ENCODE data around the gene SLC19A1. TPM values are rescaled to one million over a fixed set of nuclear protein-coding genes. Genes with fewer than 3 reads are reported as not detected.

The SLC19A1 gene
- polyA plus RNA-seq, 1 of the 3 experiments (the other 2 are of a cell fraction), result 15.0 TPM

DNA sequence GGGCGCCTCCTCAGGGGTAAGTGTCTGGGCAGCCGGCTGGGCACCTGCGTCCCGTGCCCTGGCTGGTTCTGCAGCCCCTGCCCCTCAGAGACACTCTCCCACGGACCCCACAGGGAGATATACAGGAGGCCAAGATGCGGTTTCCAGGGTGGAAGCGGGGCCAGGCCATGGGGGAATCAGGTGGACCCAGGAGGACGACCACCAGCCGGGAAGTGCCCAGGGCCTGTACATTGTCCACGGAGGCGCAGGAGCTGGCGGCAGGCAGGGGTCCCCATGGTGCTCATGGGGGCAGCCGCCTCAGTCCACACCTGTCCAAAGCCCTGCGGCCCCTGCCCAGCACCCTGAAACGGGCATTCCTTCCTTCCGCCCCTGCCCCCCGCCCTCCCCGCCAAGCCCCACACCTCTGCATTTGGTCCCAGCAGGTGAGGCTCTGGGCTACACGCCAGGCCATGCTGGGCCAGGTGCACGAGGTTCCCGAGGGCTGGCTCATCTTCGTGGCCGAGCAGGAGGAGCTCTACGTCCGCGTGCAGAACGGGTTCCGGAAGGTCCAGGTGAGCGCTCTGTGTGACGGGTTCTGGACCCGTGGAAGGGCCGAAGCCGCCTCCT, 36.7 kb downstream of the SLC19A1 start:
- no peak overlapping the region for H3K4me3 ChIP-seq (ENCODE audit: low read depth in 2 of 2, low read length in 1 of 2)
- TF ChIP-seq TEAD4 (IDR thresholded peaks at IDR 0.05; ENCODE audit: borderline replicate concordance, insufficient read depth) (no peak), MAX (IDR thresholded peaks at IDR 0.05; ENCODE audit: low read depth) (no peak), FOXM1 (IDR thresholded peaks at IDR 0.05; ENCODE audit: low read depth) (no peak), EZH2phosphoT487 (IDR thresholded peaks at IDR 0.05; ENCODE audit: borderline replicate concordance, low read depth) (no peak), MXI1 (IDR thresholded peaks at IDR 0.05; ENCODE audit: low read depth, low read length) (no peak), RCOR1 (IDR thresholded peaks at IDR 0.05; ENCODE audit: low read length) (no peak), NRF1 (IDR thresholded peaks at IDR 0.05; ENCODE audit: low read depth, low read length) (no peak), PBX3 (IDR thresholded peaks at IDR 0.05) (no peak)
- TF ChIP-seq, protein P1, sequence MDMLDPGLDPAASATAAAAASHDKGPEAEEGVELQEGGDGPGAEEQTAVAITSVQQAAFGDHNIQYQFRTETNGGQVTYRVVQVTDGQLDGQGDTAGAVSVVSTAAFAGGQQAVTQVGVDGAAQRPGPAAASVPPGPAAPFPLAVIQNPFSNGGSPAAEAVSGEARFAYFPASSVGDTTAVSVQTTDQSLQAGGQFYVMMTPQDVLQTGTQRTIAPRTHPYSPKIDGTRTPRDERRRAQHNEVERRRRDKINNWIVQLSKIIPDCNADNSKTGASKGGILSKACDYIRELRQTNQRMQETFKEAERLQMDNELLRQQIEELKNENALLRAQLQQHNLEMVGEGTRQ (IDR thresholded peaks at IDR 0.05; ENCODE audit: borderline replicate concordance, low read depth, low read length), result no peak
- no peak for DNase-seq
- no peak overlapping the region for H2AFZ ChIP-seq (ENCODE audit: low read depth)
- no peaks in the 10 kb centered on the region for H3K9me2 ChIP-seq
- H3K79me2 ChIP-seq (ENCODE audit: insufficient read depth), result no peaks in the 10 kb centered on the region
- ChIA-PET CTCF (interaction anchor here (0.8 to 0.9 kb wide), 2 partner anchors 9 kb away, joined by 3 read pairs; no protein-coding TSS in a partner anchor), POLR2A (interaction anchor here (0.9 kb wide), 1 partner anchor 14 kb away, joined by 3 read pairs; no protein-coding TSS in a partner anchor)
- peaks cover 9% of the 10 kb centered on the region for H3F3A ChIP-seq (replicated peaks; ENCODE audit: insufficient read depth)
- no peak overlapping the region for H3K9ac ChIP-seq
- H3K27ac ChIP-seq (ENCODE audit: low read depth in 2 of 2, low read length in 1 of 2), result no peak overlapping the region
- no peaks in the 10 kb centered on the region for H3K9me3 ChIP-seq
- peaks cover 0 to 3% of the 10 kb centered on the region in 2 experiments for H3K36me3 ChIP-seq (replicated peaks in 1 of 2; ENCODE audit: control insufficient read depth in 1 of 2, insufficient read depth in 2 of 2, low read length in 1 of 2)
- no peaks in the 10 kb centered on the region for H3K27me3 ChIP-seq (ENCODE audit: insufficient read depth)
- H3K4me1 ChIP-seq (ENCODE audit: control insufficient read depth in 1 of 2, insufficient read depth in 2 of 2, low read depth in 1 of 2, low read length in 1 of 2), result no peaks in the 10 kb centered on the region; a peak in 1 of 4 replicates
- H4K20me1 ChIP-seq (ENCODE audit: insufficient read depth), result no peaks in the 10 kb centered on the region
- no peak overlapping the region for H3K4me2 ChIP-seq
- WGBS (ENCODE audit: low lambda C conversion rate), result 90% methylated on average over 9 of the region's 33 CpGs

DNA sequence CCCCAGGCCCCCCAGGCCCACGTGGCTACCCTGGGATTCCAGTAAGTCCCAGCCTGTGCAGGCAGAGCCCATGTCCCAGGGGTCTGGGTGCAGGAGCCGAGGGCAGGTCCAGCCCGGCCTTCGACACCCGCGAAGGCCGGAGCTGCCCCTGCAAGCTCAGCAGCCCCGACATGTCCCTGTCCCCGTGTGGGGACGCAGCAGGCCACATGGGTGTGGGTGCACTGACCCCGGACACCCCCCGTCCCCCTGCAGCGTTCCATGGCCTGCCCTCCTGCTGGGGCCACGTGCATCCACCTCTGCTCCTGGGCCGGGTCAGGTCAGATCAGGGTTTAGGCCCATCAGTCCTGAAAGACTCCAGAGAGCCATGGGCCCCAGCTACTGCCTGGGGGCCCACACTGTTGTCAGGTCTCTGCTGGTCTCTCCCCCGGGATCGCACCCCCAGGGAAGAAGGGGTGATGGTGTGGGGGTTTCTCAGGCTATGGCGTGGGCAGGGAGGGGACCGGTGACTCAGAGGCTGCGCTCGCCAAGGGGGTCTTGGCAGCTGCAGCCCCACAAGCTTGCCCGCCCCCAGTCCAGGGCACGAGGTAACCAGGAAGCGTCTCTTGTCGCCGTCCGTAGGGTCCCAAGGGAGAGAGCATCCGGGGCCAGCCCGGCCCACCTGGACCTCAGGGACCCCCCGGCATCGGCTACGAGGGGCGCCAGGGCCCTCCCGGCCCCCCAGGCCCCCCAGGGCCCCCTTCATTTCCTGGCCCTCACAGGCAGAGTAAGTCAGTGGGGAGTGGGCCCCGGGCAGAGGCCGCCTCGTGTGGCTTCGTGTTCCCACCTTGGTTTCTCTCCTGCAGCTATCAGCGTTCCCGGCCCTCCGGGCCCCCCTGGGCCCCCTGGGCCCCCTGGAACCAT, 37.5 kb downstream of the SLC19A1 start:
- H3K79me2 ChIP-seq (ENCODE audit: insufficient read depth), result no peaks in the 10 kb centered on the region
- 86% methylated on average over 5 of the region's 41 CpGs for WGBS (ENCODE audit: low lambda C conversion rate)
- no peak overlapping the region for H3K4me3 ChIP-seq (ENCODE audit: low read depth in 2 of 2, low read length in 1 of 2)
- H2AFZ ChIP-seq (ENCODE audit: low read depth), result no peak overlapping the region
- no peaks in the 10 kb centered on the region for H4K20me1 ChIP-seq (ENCODE audit: insufficient read depth)
- peaks cover 9% of the 10 kb centered on the region for H3F3A ChIP-seq (replicated peaks; ENCODE audit: insufficient read depth)
- no peak for TF ChIP-seq MAX (IDR thresholded peaks at IDR 0.05; ENCODE audit: low read depth)
- no peak for TF ChIP-seq SMC3 (IDR thresholded peaks at IDR 0.05; ENCODE audit: low read depth, low read length)
- no peak for TF ChIP-seq GATA2 (CRISPR knock-in tag; IDR thresholded peaks at IDR 0.05)
- TF ChIP-seq, protein P2, sequence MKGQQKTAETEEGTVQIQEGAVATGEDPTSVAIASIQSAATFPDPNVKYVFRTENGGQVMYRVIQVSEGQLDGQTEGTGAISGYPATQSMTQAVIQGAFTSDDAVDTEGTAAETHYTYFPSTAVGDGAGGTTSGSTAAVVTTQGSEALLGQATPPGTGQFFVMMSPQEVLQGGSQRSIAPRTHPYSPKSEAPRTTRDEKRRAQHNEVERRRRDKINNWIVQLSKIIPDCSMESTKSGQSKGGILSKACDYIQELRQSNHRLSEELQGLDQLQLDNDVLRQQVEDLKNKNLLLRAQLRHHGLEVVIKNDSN (IDR thresholded peaks at IDR 0.05; ENCODE audit: borderline replicate concordance, low read depth), result no peak
- no peak for TF ChIP-seq PBX3 (IDR thresholded peaks at IDR 0.05)
- no peak for TF ChIP-seq EP300 (IDR thresholded peaks at IDR 0.05; ENCODE audit: borderline replicate concordance in 1 of 2, low read depth in 1 of 2, low read length in 1 of 2)
- no peak for TF ChIP-seq JUND (IDR thresholded peaks at IDR 0.05)
- TF ChIP-seq, protein P1 (IDR thresholded peaks at IDR 0.05; ENCODE audit: borderline replicate concordance, low read depth, low read length), result no peak
- TF ChIP-seq, protein P3, sequence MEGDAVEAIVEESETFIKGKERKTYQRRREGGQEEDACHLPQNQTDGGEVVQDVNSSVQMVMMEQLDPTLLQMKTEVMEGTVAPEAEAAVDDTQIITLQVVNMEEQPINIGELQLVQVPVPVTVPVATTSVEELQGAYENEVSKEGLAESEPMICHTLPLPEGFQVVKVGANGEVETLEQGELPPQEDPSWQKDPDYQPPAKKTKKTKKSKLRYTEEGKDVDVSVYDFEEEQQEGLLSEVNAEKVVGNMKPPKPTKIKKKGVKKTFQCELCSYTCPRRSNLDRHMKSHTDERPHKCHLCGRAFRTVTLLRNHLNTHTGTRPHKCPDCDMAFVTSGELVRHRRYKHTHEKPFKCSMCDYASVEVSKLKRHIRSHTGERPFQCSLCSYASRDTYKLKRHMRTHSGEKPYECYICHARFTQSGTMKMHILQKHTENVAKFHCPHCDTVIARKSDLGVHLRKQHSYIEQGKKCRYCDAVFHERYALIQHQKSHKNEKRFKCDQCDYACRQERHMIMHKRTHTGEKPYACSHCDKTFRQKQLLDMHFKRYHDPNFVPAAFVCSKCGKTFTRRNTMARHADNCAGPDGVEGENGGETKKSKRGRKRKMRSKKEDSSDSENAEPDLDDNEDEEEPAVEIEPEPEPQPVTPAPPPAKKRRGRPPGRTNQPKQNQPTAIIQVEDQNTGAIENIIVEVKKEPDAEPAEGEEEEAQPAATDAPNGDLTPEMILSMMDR (IDR thresholded peaks at IDR 0.05), result no peak
- H3K36me3 ChIP-seq (replicated peaks in 1 of 2; ENCODE audit: control insufficient read depth in 1 of 2, insufficient read depth in 2 of 2, low read length in 1 of 2), result peaks cover 0 to 3% of the 10 kb centered on the region in 2 experiments
- CTCF ChIA-PET, result interaction anchor here (0.9 kb wide), 1 partner anchor 10 kb away, joined by 3 read pairs; no protein-coding TSS in a partner anchor
- H3K27me3 ChIP-seq (ENCODE audit: insufficient read depth), result no peaks in the 10 kb centered on the region
- DNase-seq, result no peak
- no peaks in the 10 kb centered on the region for H3K9me3 ChIP-seq
- H3K4me1 ChIP-seq (ENCODE audit: control insufficient read depth in 1 of 2, insufficient read depth in 2 of 2, low read depth in 1 of 2, low read length in 1 of 2), result no peaks in the 10 kb centered on the region; a peak in 1 of 4 replicates
- no peak overlapping the region for H3K9ac ChIP-seq
- no peak overlapping the region for H3K27ac ChIP-seq (ENCODE audit: low read depth in 2 of 2, low read length in 1 of 2)
- no peaks in the 10 kb centered on the region for H3K9me2 ChIP-seq
- POLR2A ChIA-PET, result no interaction called here
- no peak overlapping the region for H3K4me2 ChIP-seq

All from SK-N-SH (cell line).